ENCODE measurements around the gene ZNF655. TPM values are rescaled to one million over a fixed set of nuclear protein-coding genes. Genes with fewer than 3 reads are reported as not detected.

The ZNF655 gene
- 21.1 and 21.2 TPM in 2 replicates for total RNA-seq (2022)
- percentile 78 among the genes with signal in this experiment for Bru-seq, nascent RNA
- BruChase-seq, experiment 1, labeled RNA remaining after a 2-hour chase = percentile 94 among the genes with signal in this experiment
- BruChase-seq, experiment 2, labeled RNA remaining after a 6-hour chase = percentile 88 among the genes with signal in this experiment
- long read RNA-seq, transcript ZNF655-203 (3 exons, 1,370 nt) = major isoform, 6 of 23 reads
- long read RNA-seq, transcript ZNF655-202 (5 exons, 1,601 nt) = minor isoform, 5 of 23 reads
- long read RNA-seq, partial matches to known transcripts = 2 of 23 reads
- long read RNA-seq, other reads (novel, unspliced or antisense) = 8 of 23 reads

DNA sequence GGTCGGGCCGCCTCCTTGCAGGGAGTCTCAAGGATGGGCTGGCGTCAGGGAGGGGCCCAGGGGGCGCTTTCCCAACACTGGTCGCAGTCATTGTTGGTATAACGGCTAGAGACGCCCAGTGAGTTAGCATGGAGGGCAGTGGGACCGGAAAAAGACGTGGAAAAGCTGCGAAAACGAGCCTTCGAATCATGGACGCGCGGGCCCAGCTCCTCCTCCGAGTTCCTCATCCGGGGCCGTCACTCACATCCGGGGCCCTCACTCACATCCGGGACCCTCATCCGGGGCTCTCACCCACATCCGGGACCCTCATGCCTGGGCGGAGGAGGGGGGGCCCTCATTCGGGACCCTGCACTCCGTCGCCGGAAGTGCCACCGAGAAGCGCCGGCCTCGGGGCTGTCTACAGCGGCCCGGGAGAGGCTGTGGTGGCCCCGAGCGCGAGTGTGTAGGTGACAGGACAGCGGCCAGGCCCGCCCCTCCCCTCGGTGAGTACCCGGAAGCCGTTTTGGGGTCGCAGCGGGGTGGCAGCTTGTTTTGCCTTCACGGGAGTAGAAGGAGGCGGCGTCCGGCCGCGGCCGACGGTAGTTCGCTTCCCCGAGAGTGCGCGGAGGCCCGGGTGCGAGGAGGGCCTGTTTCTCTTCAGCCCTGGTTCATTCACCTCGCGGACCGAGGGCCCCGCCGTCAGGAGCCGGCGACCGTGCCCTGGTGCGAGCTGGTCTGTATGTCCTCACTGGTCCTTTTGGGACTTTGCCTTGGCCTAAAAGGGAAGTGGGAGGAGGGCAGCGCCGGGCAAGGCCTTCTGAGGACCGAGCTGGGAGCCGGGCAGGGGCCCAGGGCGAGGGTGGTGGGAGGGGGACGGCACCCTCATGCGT, at the start of gene ZNF655:
Gene ZNF655 (plus strand): TSS at position 337 of the 869 bp plus-strand sequence. CDS start 1,918 bp downstream, outside the sequence.
- Mint-ChIP-seq H3K27ac (ENCODE audit: unreplicated experiment) (peak within 1 kb of the TSS; percentile 62), H3K4me3 (ENCODE audit: unreplicated experiment) (peak within 1 kb of the TSS; percentile 77), H3K9me3 (ENCODE audit: unreplicated experiment) (peaks cover under 1% of the 10 kb centered on the region), H3K36me3 (ENCODE audit: insufficient read depth, unreplicated experiment) (peaks cover 9% of the 10 kb centered on the region), H3K4me1 (ENCODE audit: low read depth, unreplicated experiment) (peaks cover 24% of the 10 kb centered on the region), H3K27me3 (ENCODE audit: insufficient read depth, unreplicated experiment) (no peaks in the 10 kb centered on the region)
- TF ChIP-seq, protein P1, sequence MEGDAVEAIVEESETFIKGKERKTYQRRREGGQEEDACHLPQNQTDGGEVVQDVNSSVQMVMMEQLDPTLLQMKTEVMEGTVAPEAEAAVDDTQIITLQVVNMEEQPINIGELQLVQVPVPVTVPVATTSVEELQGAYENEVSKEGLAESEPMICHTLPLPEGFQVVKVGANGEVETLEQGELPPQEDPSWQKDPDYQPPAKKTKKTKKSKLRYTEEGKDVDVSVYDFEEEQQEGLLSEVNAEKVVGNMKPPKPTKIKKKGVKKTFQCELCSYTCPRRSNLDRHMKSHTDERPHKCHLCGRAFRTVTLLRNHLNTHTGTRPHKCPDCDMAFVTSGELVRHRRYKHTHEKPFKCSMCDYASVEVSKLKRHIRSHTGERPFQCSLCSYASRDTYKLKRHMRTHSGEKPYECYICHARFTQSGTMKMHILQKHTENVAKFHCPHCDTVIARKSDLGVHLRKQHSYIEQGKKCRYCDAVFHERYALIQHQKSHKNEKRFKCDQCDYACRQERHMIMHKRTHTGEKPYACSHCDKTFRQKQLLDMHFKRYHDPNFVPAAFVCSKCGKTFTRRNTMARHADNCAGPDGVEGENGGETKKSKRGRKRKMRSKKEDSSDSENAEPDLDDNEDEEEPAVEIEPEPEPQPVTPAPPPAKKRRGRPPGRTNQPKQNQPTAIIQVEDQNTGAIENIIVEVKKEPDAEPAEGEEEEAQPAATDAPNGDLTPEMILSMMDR (IDR thresholded peaks at IDR 0.05; ENCODE audit: insufficient read depth in 1 of 2, low read depth in 1 of 2, low read length in 1 of 2, severe bottlenecking in 1 of 2, unreplicated experiment in 1 of 2) = no peak
- no TSS peak for BruUV-seq (replicated peaks)
- ChIA-PET CTCF (interaction anchor here (0.7 kb wide), 1 partner anchor 33 kb away, joined by 3 read pairs; no protein-coding TSS in a partner anchor), POLR2A (interaction anchor here (0.5 to 0.6 kb wide), 3 partner anchors 22 to 1451 kb away, joined by 3 to 4 read pairs (median 3); no protein-coding TSS in a partner anchor)
- Histone ChIP-seq H3K4me3 (ENCODE audit: low read depth, low read length) (peak within 1 kb of the TSS; percentile 66), H3K27me3 (replicated peaks; ENCODE audit: control insufficient read depth, insufficient read depth, low read length) (no peaks in the 10 kb centered on the region), H3K4me1 (peaks cover 26% of the 10 kb centered on the region), H3K9me3 (no peaks in the 10 kb centered on the region), H3K36me3 (ENCODE audit: control insufficient read depth, insufficient read depth, low read length) (no peaks in the 10 kb centered on the region)
- intact Hi-C loops (cut with micrococcal nuclease; ENCODE audit: unreplicated experiment) = no loop called here
- peak; percentile 79 to 83 for DNase-seq

DNA sequence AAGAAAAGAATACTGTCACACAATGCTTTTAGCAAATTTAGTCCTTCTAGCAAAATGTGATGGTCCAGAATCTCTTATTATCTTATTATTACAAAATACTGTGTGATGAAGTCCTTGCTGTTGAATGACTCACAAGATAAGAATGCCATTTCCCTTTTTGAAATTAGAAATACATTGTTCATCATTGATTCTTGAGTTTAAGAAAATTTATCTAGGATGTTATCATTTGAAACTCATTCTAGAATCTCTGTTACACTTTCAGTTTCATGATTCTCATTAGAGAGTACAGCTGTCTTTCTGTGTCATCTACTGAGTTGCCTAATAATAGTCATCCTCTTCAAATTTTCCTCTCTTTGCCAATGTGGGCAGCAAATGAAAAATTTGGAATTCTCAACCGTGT, 44.4 kb upstream of the ZNF655 start:
- Mint-ChIP-seq H3K27me3 (ENCODE audit: insufficient read depth, unreplicated experiment) (no peaks in the 10 kb centered on the region), H3K36me3 (ENCODE audit: insufficient read depth, unreplicated experiment) (peaks cover 57% of the 10 kb centered on the region), H3K4me1 (ENCODE audit: low read depth, unreplicated experiment) (no peaks in the 10 kb centered on the region), H3K9me3 (ENCODE audit: unreplicated experiment) (no peaks in the 10 kb centered on the region), H3K4me3 (ENCODE audit: unreplicated experiment) (no peak overlapping the region), H3K27ac (ENCODE audit: unreplicated experiment) (no peak overlapping the region)
- no peaks in the 10 kb centered on the region for H3K27me3 ChIP-seq (replicated peaks; ENCODE audit: control insufficient read depth, insufficient read depth, low read length)
- TF ChIP-seq, protein P1 (IDR thresholded peaks at IDR 0.05; ENCODE audit: insufficient read depth in 1 of 2, low read depth in 1 of 2, low read length in 1 of 2, severe bottlenecking in 1 of 2, unreplicated experiment in 1 of 2) = no peak
- intact Hi-C loops (cut with micrococcal nuclease; ENCODE audit: unreplicated experiment) = no loop called here
- H3K4me1 ChIP-seq = no peaks in the 10 kb centered on the region
- DNase-seq = no peak
- CTCF ChIA-PET = no interaction called here
- POLR2A ChIA-PET = no interaction called here
- BruUV-seq (replicated peaks) = no TSS peak
- no peaks in the 10 kb centered on the region for H3K9me3 ChIP-seq
- no peak overlapping the region for H3K4me3 ChIP-seq (ENCODE audit: low read depth, low read length)
- peaks cover 2% of the 10 kb centered on the region for H3K36me3 ChIP-seq (ENCODE audit: control insufficient read depth, insufficient read depth, low read length)

DNA sequence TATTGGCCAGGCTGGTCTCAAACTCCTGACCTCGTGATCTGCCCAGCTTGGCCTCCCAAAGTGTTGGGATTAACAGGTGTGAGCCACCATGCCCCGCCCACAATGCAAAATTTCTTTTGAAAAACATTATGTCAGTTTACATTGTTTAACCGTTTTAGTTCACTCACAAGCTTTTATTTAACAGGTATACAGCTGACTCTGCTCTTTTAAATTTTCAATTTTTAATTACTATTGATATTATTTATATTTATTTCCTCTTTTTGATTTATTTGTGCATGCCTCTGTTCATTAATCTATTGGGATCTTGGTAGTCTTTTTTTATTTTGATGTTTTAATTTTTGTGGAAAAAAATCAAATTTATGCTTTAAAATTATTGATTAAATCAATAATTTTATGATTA, 37.0 kb upstream of the ZNF655 start:
- no peak overlapping the region for H3K4me3 ChIP-seq (ENCODE audit: low read depth, low read length)
- BruUV-seq (replicated peaks) = no TSS peak
- no peak for DNase-seq
- intact Hi-C loops (cut with micrococcal nuclease; ENCODE audit: unreplicated experiment) = loop anchor here (10.0 kb wide), 1 partner anchor 63 kb away; no protein-coding TSS in a partner anchor
- POLR2A ChIA-PET = no interaction called here
- H3K36me3 ChIP-seq (ENCODE audit: control insufficient read depth, insufficient read depth, low read length) = no peaks in the 10 kb centered on the region; the same call in none of the 2 replicates
- no peaks in the 10 kb centered on the region for H3K27me3 ChIP-seq (replicated peaks; ENCODE audit: control insufficient read depth, insufficient read depth, low read length)
- Mint-ChIP-seq H3K4me1 (ENCODE audit: low read depth, unreplicated experiment) (no peaks in the 10 kb centered on the region), H3K4me3 (ENCODE audit: unreplicated experiment) (no peak overlapping the region), H3K27ac (ENCODE audit: unreplicated experiment) (no peak overlapping the region), H3K27me3 (ENCODE audit: insufficient read depth, unreplicated experiment) (no peaks in the 10 kb centered on the region), H3K9me3 (ENCODE audit: unreplicated experiment) (no peaks in the 10 kb centered on the region), H3K36me3 (ENCODE audit: insufficient read depth, unreplicated experiment) (peaks cover 44% of the 10 kb centered on the region)
- TF ChIP-seq, protein P1 (IDR thresholded peaks at IDR 0.05; ENCODE audit: insufficient read depth in 1 of 2, low read depth in 1 of 2, low read length in 1 of 2, severe bottlenecking in 1 of 2, unreplicated experiment in 1 of 2) = no peak
- no peaks in the 10 kb centered on the region for H3K9me3 ChIP-seq
- H3K4me1 ChIP-seq = no peaks in the 10 kb centered on the region
- CTCF ChIA-PET = no interaction called here

Data from Caco-2 (cell line).